SK-N-SH (cell line): Measurements from ENCODE around the gene APBB2.

Source experiments
- EP300 ChIP-seq, 2 experiments: IDR thresholded peaks; 2 replicates each; pipeline versions ENCODE4 v1.4.0 to v1.6.1; 2012; ENCODE audit warnings: borderline replicate concordance in 1 of 2, low read depth in 1 of 2, low read length in 1 of 2
- TF ChIP-seq, protein P1 (sequence below): fragments of 200-600 bp; sonication (generic); IDR thresholded peaks from 2 replicates; pipeline ENCODE4 v1.6.1; 2017; ENCODE audit warnings: antibody characterized with exemption, mild to moderate bottlenecking, moderate library complexity

DNA sequence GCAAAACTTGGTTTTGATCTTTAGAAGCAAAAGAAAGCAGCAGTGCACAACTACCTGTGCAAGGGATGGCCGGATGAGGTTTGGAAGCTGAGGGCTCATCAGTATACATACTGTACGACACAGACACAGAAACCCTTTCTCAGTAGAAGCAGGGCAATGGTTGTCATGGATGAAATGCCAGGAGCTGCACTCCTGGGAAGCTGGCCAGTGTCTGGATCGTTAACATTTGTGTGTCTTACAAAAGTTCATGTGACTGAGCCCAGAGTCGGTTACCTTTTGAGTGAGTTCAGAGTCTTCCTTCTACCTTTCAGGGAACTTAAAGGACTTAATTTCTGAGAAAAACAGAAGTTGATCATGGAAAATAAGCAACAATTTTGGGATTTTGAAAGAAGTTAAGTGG lies 230.3 kb downstream of the APBB2 start:
- TF ChIP-seq, protein P1, sequence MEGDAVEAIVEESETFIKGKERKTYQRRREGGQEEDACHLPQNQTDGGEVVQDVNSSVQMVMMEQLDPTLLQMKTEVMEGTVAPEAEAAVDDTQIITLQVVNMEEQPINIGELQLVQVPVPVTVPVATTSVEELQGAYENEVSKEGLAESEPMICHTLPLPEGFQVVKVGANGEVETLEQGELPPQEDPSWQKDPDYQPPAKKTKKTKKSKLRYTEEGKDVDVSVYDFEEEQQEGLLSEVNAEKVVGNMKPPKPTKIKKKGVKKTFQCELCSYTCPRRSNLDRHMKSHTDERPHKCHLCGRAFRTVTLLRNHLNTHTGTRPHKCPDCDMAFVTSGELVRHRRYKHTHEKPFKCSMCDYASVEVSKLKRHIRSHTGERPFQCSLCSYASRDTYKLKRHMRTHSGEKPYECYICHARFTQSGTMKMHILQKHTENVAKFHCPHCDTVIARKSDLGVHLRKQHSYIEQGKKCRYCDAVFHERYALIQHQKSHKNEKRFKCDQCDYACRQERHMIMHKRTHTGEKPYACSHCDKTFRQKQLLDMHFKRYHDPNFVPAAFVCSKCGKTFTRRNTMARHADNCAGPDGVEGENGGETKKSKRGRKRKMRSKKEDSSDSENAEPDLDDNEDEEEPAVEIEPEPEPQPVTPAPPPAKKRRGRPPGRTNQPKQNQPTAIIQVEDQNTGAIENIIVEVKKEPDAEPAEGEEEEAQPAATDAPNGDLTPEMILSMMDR, result no peak
- TF ChIP-seq EP300 (IDR thresholded peaks at IDR 0.05; ENCODE audit: borderline replicate concordance in 1 of 2, low read depth in 1 of 2, low read length in 1 of 2), result no peak
